Measurements from ENCODE around the gene BMP15.

DNA sequence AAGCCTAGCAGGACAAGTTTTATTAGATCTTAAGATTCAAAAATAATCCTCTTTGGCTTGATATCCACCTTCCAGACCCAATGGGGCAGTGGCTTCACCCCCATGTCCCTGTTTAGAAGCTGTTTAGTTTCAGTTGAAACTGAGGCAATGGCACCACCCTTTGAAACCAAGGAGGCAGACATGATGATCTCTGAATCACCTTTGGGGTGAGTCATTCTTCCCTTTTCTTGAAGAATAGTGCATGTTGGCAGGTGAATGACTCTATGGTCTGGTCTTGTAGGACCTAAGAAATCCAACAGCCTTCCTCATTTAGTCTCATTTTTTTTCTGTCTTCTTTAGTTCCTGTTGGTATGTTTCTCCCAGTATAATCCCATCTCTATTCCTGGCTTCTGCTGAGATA lies 29.5 kb upstream of the BMP15 start:
- TF ChIP-seq, protein P1, sequence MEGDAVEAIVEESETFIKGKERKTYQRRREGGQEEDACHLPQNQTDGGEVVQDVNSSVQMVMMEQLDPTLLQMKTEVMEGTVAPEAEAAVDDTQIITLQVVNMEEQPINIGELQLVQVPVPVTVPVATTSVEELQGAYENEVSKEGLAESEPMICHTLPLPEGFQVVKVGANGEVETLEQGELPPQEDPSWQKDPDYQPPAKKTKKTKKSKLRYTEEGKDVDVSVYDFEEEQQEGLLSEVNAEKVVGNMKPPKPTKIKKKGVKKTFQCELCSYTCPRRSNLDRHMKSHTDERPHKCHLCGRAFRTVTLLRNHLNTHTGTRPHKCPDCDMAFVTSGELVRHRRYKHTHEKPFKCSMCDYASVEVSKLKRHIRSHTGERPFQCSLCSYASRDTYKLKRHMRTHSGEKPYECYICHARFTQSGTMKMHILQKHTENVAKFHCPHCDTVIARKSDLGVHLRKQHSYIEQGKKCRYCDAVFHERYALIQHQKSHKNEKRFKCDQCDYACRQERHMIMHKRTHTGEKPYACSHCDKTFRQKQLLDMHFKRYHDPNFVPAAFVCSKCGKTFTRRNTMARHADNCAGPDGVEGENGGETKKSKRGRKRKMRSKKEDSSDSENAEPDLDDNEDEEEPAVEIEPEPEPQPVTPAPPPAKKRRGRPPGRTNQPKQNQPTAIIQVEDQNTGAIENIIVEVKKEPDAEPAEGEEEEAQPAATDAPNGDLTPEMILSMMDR (conservative IDR thresholded peaks at IDR 0.05): no peak
- TF ChIP-seq ZFX (IDR thresholded peaks at IDR 0.05): no peak

Measured in C4-2B (cell line).